ENCODE data around the gene ST8SIA1.
A peak's percentile ranks its signal among the peaks of the same experiment; 100 is the strongest.

The ST8SIA1 gene

GRCh38 chr12:22356231-22356630, 21.7 kb upstream of the ST8SIA1 start:
- Histone ChIP-seq H3K27ac (ENCODE audit: low read length) (no peak overlapping the region), H3K9ac (ENCODE audit: low read length in 2 of 2) (no peak overlapping the region), H3K4me1 (ENCODE audit: control insufficient read depth, insufficient read depth, low read length) (no peaks in the 10 kb centered on the region), H3K36me3 (ENCODE audit: control insufficient read depth in 2 of 2, insufficient read depth in 2 of 2, low read length in 2 of 2) (no peaks in the 10 kb centered on the region), H3K4me3 (ENCODE audit: low read length in 2 of 2) (no peak overlapping the region), H3K27me3 (ENCODE audit: control insufficient read depth in 1 of 2, insufficient read depth in 2 of 2, low read length in 2 of 2) (no peaks in the 10 kb centered on the region), H3K9me3 (ENCODE audit: control insufficient read depth in 2 of 2, low read length in 2 of 2) (no peaks in the 10 kb centered on the region)

DNA sequence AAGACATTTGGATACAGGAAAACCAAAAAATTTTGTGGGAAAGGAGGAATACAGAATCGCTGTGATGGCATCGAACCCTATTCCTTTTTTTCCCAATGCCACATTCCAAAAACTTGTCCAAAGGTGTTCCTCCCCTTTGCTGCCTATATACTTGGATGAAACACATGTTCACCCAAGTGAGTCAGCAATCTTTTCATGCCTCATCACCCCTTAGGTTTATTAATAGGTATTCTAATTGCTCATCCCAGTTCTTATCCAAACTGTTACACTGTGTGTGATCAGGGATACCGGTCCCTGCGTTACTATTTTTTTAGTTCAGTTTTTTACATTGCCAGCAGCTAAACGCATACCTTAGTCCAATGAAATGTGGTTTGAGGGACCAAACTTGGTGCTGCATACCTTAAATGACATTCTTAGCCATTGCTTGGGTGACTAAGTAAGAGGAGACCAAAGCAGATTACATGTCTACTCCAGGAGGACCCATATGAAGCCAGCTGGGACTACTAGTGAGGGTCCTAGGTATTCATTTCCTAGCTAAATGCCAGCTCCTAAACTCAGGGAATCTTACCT, 20.6 kb upstream of the ST8SIA1 start:
- no peak overlapping the region for H3K4me3 ChIP-seq (ENCODE audit: low read length in 2 of 2)
- H3K27me3 ChIP-seq (ENCODE audit: control insufficient read depth in 1 of 2, insufficient read depth in 2 of 2, low read length in 2 of 2), result no peaks in the 10 kb centered on the region
- no peak overlapping the region for H3K27ac ChIP-seq (ENCODE audit: low read length)
- no peaks in the 10 kb centered on the region for H3K4me1 ChIP-seq (ENCODE audit: control insufficient read depth, insufficient read depth, low read length)
- no peaks in the 10 kb centered on the region for H3K9me3 ChIP-seq (ENCODE audit: control insufficient read depth in 2 of 2, low read length in 2 of 2)
- no peaks in the 10 kb centered on the region for H3K36me3 ChIP-seq (ENCODE audit: control insufficient read depth in 2 of 2, insufficient read depth in 2 of 2, low read length in 2 of 2)
- H3K9ac ChIP-seq (ENCODE audit: low read length in 2 of 2), result no peak overlapping the region

DNA sequence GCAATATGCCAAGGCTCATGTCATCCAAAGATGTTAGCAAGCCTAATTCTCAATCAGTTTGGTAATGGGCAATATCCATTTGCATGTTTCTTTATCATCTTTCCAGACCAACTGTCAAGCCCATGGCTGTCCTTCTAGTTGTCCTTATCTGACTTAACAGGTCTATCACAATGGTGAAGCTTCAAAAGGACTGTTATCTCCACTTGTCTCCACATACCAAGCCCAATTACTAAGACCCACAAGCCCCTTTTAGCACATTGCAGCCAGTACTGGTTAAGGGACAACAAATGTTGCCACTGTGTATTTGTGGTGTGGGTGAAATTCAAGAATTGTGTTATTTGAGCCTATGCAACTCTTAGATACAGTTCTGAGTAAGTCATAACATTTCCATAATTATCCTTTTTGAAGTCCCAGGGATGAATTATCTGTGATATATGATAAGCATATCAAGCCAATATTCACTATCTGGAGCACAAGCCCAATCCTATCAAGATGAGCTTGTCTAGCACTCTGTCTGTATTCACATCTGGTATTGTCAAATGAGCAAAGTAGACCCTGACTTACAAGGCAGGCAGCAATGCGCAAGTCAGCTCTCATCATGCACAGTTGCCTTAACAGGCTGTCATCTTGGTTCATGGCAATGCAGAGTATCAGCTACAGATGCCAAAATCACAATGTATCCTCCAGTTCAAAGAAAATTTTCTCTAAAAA, 19.3 kb upstream of the ST8SIA1 start:
- Histone ChIP-seq H3K4me3 (ENCODE audit: low read length in 2 of 2) (no peak overlapping the region), H3K4me1 (ENCODE audit: control insufficient read depth, insufficient read depth, low read length) (no peaks in the 10 kb centered on the region), H3K27ac (ENCODE audit: low read length) (no peak overlapping the region), H3K36me3 (ENCODE audit: control insufficient read depth in 2 of 2, insufficient read depth in 2 of 2, low read length in 2 of 2) (no peaks in the 10 kb centered on the region), H3K9ac (ENCODE audit: low read length in 2 of 2) (no peak overlapping the region), H3K27me3 (ENCODE audit: control insufficient read depth in 1 of 2, insufficient read depth in 2 of 2, low read length in 2 of 2) (no peaks in the 10 kb centered on the region), H3K9me3 (ENCODE audit: control insufficient read depth in 2 of 2, low read length in 2 of 2) (no peaks in the 10 kb centered on the region)

GRCh38 chr12:22350886-22351285, 16.4 kb upstream of the ST8SIA1 start:
- H3K36me3 ChIP-seq (ENCODE audit: control insufficient read depth in 2 of 2, insufficient read depth in 2 of 2, low read length in 2 of 2), result no peaks in the 10 kb centered on the region
- H3K4me3 ChIP-seq (ENCODE audit: low read length in 2 of 2), result no peak overlapping the region
- no peaks in the 10 kb centered on the region for H3K9me3 ChIP-seq (ENCODE audit: control insufficient read depth in 2 of 2, low read length in 2 of 2)
- H3K27me3 ChIP-seq (ENCODE audit: control insufficient read depth in 1 of 2, insufficient read depth in 2 of 2, low read length in 2 of 2), result no peaks in the 10 kb centered on the region
- no peak overlapping the region for H3K27ac ChIP-seq (ENCODE audit: low read length)
- H3K9ac ChIP-seq (ENCODE audit: low read length in 2 of 2), result no peak overlapping the region
- no peaks in the 10 kb centered on the region for H3K4me1 ChIP-seq (ENCODE audit: control insufficient read depth, insufficient read depth, low read length)

GRCh38 chr12:22348208-22348607, 13.7 kb upstream of the ST8SIA1 start:
- Histone ChIP-seq H3K36me3 (ENCODE audit: control insufficient read depth in 2 of 2, insufficient read depth in 2 of 2, low read length in 2 of 2) (no peaks in the 10 kb centered on the region), H3K4me3 (ENCODE audit: low read length in 2 of 2) (no peak overlapping the region), H3K27me3 (ENCODE audit: control insufficient read depth in 1 of 2, insufficient read depth in 2 of 2, low read length in 2 of 2) (no peaks in the 10 kb centered on the region), H3K9ac (ENCODE audit: low read length in 2 of 2) (no peak overlapping the region), H3K4me1 (ENCODE audit: control insufficient read depth, insufficient read depth, low read length) (no peaks in the 10 kb centered on the region), H3K27ac (ENCODE audit: low read length) (no peak overlapping the region), H3K9me3 (ENCODE audit: control insufficient read depth in 2 of 2, low read length in 2 of 2) (no peaks in the 10 kb centered on the region)

GRCh38 chr12:22340143-22340542, 5.6 kb upstream of the ST8SIA1 start:
- no peak overlapping the region for H3K27ac ChIP-seq (ENCODE audit: low read length)

DNA sequence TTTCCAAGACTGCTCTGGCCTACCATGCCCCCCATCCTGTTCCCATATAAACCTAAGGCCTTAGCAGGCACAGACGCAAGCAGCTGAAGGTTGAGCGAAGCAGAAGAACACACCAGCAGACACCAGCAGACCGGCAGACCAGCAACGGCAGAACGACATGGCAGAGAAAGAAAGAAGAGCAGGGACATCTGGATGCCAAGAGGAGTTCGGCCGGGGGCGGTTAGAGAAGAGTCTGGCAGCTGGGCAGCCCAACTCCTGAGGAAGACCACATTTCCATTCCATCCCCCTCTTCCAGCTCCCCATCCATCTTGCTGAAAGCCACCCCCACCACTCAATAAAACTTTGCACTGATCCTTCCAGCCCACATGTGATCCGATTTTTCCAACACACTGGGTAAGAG, 5.2 kb upstream of the ST8SIA1 start:
- H3K36me3 ChIP-seq (ENCODE audit: control insufficient read depth in 2 of 2, insufficient read depth in 2 of 2, low read length in 2 of 2), result no peaks in the 10 kb centered on the region
- no peak overlapping the region for H3K9ac ChIP-seq (ENCODE audit: low read length in 2 of 2)
- H3K9me3 ChIP-seq (ENCODE audit: control insufficient read depth in 2 of 2, low read length in 2 of 2), result no peaks in the 10 kb centered on the region
- H3K27ac ChIP-seq (ENCODE audit: low read length), result no peak overlapping the region
- H3K27me3 ChIP-seq (ENCODE audit: control insufficient read depth in 1 of 2, insufficient read depth in 2 of 2, low read length in 2 of 2), result no peaks in the 10 kb centered on the region
- H3K4me1 ChIP-seq (ENCODE audit: control insufficient read depth, insufficient read depth, low read length), result peaks cover 3% of the 10 kb centered on the region
- no peak overlapping the region for H3K4me3 ChIP-seq (ENCODE audit: low read length in 2 of 2)

More at GRCh38 chr12:22340143-22340542, 5.6 kb upstream of the ST8SIA1 start:
- Histone ChIP-seq H3K4me3 (ENCODE audit: low read length in 2 of 2) (no peak overlapping the region), H3K9ac (ENCODE audit: low read length in 2 of 2) (no peak overlapping the region), H3K27me3 (ENCODE audit: control insufficient read depth in 1 of 2, insufficient read depth in 2 of 2, low read length in 2 of 2) (no peaks in the 10 kb centered on the region), H3K4me1 (ENCODE audit: control insufficient read depth, insufficient read depth, low read length) (peaks cover 3% of the 10 kb centered on the region), H3K9me3 (ENCODE audit: control insufficient read depth in 2 of 2, low read length in 2 of 2) (no peaks in the 10 kb centered on the region), H3K36me3 (ENCODE audit: control insufficient read depth in 2 of 2, insufficient read depth in 2 of 2, low read length in 2 of 2) (no peaks in the 10 kb centered on the region)

DNA sequence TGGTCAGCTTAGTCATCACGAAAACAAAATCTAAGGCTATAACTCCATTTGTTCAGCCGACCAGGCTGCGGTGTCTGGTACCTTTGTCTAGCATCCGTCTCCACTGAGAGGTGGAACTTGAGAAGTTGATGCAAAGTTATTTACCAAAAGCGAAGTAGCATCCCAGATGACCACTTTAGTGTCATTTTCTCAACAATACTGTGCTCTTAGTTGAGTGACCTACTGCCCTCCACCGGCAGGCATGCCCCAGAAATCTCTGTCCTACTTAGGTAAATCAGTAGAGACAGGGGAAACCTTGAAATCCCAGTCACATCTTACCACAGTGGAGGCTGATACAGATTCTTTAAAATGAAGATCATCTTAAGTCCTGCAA, 1.3 kb upstream of the ST8SIA1 start:
- Histone ChIP-seq H3K36me3 (ENCODE audit: control insufficient read depth in 2 of 2, insufficient read depth in 2 of 2, low read length in 2 of 2) (no peaks in the 10 kb centered on the region), H3K4me1 (ENCODE audit: control insufficient read depth, insufficient read depth, low read length) (peaks cover 12% of the 10 kb centered on the region), H3K27me3 (ENCODE audit: control insufficient read depth in 1 of 2, insufficient read depth in 2 of 2, low read length in 2 of 2) (peaks cover 0 to 9% of the 10 kb centered on the region in 2 donors), H3K4me3 (ENCODE audit: low read length in 2 of 2) (peak overlapping the region; percentile 83 to 88), H3K9ac (ENCODE audit: low read length in 2 of 2) (peak overlapping the region in 1 of 2 donors; percentile 5), H3K9me3 (ENCODE audit: control insufficient read depth in 2 of 2, low read length in 2 of 2) (no peaks in the 10 kb centered on the region), H3K27ac (ENCODE audit: low read length) (no peak overlapping the region)

DNA sequence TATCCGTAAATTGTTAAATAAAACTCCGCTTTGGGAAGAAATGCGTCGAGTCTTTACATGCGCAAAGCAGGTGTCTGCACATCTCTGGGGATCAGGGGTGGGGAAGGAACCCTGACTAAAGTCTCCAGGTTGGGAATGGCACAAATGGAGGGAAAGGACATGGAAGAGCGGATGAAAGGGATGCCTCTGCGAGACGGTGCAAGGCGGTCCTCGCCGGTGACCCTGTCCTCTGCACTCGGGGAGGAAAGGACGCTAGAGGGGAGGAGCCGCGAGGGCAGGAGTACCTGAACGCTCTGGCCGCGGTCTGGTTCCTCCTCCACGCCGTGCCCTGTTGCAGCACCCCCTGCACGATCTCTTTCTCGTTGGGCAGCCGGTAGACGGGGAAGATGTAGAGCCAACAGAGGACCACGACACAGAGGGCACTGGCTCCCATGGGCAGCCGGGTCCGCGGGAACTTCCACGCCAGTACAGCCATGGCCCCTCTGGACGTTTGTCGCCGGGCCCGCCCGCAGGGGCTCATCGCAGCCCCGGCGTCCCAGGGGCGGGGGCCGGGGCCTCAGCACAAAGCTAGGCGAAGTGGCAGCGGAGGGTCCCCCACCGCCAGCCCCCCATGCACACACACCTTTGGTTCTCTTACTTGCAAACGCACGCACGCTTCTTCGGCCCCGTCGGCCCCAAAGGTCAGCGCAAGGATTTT, 646 bp downstream of the ST8SIA1 start:
- H3K9ac ChIP-seq (ENCODE audit: low read length in 2 of 2), result peak overlapping the region in 1 of 2 donors; percentile 21
- no peaks in the 10 kb centered on the region for H3K36me3 ChIP-seq (ENCODE audit: control insufficient read depth in 2 of 2, insufficient read depth in 2 of 2, low read length in 2 of 2)
- no peak overlapping the region for H3K27ac ChIP-seq (ENCODE audit: low read length)
- H3K4me1 ChIP-seq (ENCODE audit: control insufficient read depth, insufficient read depth, low read length), result peaks cover 12% of the 10 kb centered on the region
- H3K9me3 ChIP-seq (ENCODE audit: control insufficient read depth in 2 of 2, low read length in 2 of 2), result no peaks in the 10 kb centered on the region
- peak overlapping the region; percentile 60 to 88 for H3K4me3 ChIP-seq (ENCODE audit: low read length in 2 of 2)
- H3K27me3 ChIP-seq (ENCODE audit: control insufficient read depth in 1 of 2, insufficient read depth in 2 of 2, low read length in 2 of 2), result peaks cover 0 to 9% of the 10 kb centered on the region in 2 donors

GRCh38 chr12:22333186-22333712, 1.3 kb downstream of the ST8SIA1 start:
- Histone ChIP-seq H3K9ac (ENCODE audit: low read length in 2 of 2) (peak overlapping the region in 1 of 2 donors; percentile 21), H3K27ac (ENCODE audit: low read length) (no peak overlapping the region), H3K4me1 (ENCODE audit: control insufficient read depth, insufficient read depth, low read length) (peaks cover 12% of the 10 kb centered on the region), H3K9me3 (ENCODE audit: control insufficient read depth in 2 of 2, low read length in 2 of 2) (no peaks in the 10 kb centered on the region), H3K27me3 (ENCODE audit: control insufficient read depth in 1 of 2, insufficient read depth in 2 of 2, low read length in 2 of 2) (peaks cover 0 to 9% of the 10 kb centered on the region in 2 donors), H3K36me3 (ENCODE audit: control insufficient read depth in 2 of 2, insufficient read depth in 2 of 2, low read length in 2 of 2) (no peaks in the 10 kb centered on the region), H3K4me3 (ENCODE audit: low read length in 2 of 2) (peak overlapping the region; percentile 60 to 88)
